ENCODE data around the gene ICAM4. TPM values are rescaled to one million over a fixed set of nuclear protein-coding genes. Genes with fewer than 3 reads are reported as not detected.

Gene ICAM4
- total and polyA plus RNA-seq, 2 donors from 2014 or later, result 0.85 to 1.1 TPM

GRCh38 chr19:10292206-10292788, 5.5 kb downstream of the ICAM4 start:
- peaks cover 60% of the 10 kb centered on the region for H3K27me3 ChIP-seq (ENCODE audit: control insufficient read depth, insufficient read depth, low read length)
- peaks cover 0 to 41% (median 3%) of the 10 kb centered on the region in 3 donors for H3K4me1 ChIP-seq (ENCODE audit: control insufficient read depth in 2 of 3, insufficient read depth in 2 of 3, low read depth in 1 of 3, low read length in 3 of 3)
- H3K9ac ChIP-seq (ENCODE audit: low read length in 3 of 3), result no peak overlapping the region
- peak overlapping the region; percentile 20 to 47 (median 39) for H3K4me3 ChIP-seq (ENCODE audit: low read length in 3 of 3)
- no peak for TF ChIP-seq CTCF (IDR thresholded peaks at IDR 0.05; ENCODE audit: borderline replicate concordance, extremely low read depth, insufficient read depth)
- no peaks in the 10 kb centered on the region for H3K36me3 ChIP-seq (ENCODE audit: control insufficient read depth in 2 of 3, insufficient read depth in 3 of 3, low read length in 3 of 3)
- FAIRE-seq, result no peak
- DNase-seq, result peak; percentile 76 to 97 (median 82)
- intact Hi-C loops (cut with DNase I), result no loop called here
- H3K9me3 ChIP-seq (ENCODE audit: control insufficient read depth in 2 of 3, insufficient read depth in 1 of 3, low read length in 3 of 3), result no peaks in the 10 kb centered on the region
- no peak overlapping the region for H3K27ac ChIP-seq (ENCODE audit: low read depth in 2 of 2, low read length in 2 of 2)

GRCh38 chr19:10292789-10293636, 6.3 kb downstream of the ICAM4 start:
- no peak for FAIRE-seq

GRCh38 chr19:10293637-10294367, 7.0 kb downstream of the ICAM4 start:
- DNase-seq, result no peak
- intact Hi-C loops (cut with DNase I), result no loop called here
- Histone ChIP-seq H3K36me3 (ENCODE audit: control insufficient read depth in 2 of 3, insufficient read depth in 3 of 3, low read length in 3 of 3) (no peaks in the 10 kb centered on the region), H3K27ac (ENCODE audit: low read depth in 2 of 2, low read length in 2 of 2) (no peak overlapping the region), H3K27me3 (ENCODE audit: control insufficient read depth, insufficient read depth, low read length) (peaks cover 51% of the 10 kb centered on the region), H3K4me3 (ENCODE audit: low read length in 3 of 3) (no peak overlapping the region), H3K9ac (ENCODE audit: low read length in 3 of 3) (no peak overlapping the region), H3K4me1 (ENCODE audit: control insufficient read depth in 2 of 3, insufficient read depth in 2 of 3, low read depth in 1 of 3, low read length in 3 of 3) (peaks cover 0 to 40% (median 3%) of the 10 kb centered on the region in 3 donors), H3K9me3 (ENCODE audit: control insufficient read depth in 2 of 3, insufficient read depth in 1 of 3, low read length in 3 of 3) (no peaks in the 10 kb centered on the region)
- FAIRE-seq, result no peak
- TF ChIP-seq CTCF (IDR thresholded peaks at IDR 0.05; ENCODE audit: borderline replicate concordance, extremely low read depth, insufficient read depth), result no peak

More at GRCh38 chr19:10292789-10293636, 6.3 kb downstream of the ICAM4 start:
- no peaks in the 10 kb centered on the region for H3K9me3 ChIP-seq (ENCODE audit: control insufficient read depth in 2 of 3, insufficient read depth in 1 of 3, low read length in 3 of 3)
- peaks cover 0 to 41% (median 3%) of the 10 kb centered on the region in 3 donors for H3K4me1 ChIP-seq (ENCODE audit: control insufficient read depth in 2 of 3, insufficient read depth in 2 of 3, low read depth in 1 of 3, low read length in 3 of 3)
- no peak for TF ChIP-seq CTCF (IDR thresholded peaks at IDR 0.05; ENCODE audit: borderline replicate concordance, extremely low read depth, insufficient read depth)
- no peak overlapping the region for H3K9ac ChIP-seq (ENCODE audit: low read length in 3 of 3)
- no peaks in the 10 kb centered on the region for H3K36me3 ChIP-seq (ENCODE audit: control insufficient read depth in 2 of 3, insufficient read depth in 3 of 3, low read length in 3 of 3)
- H3K27me3 ChIP-seq (ENCODE audit: control insufficient read depth, insufficient read depth, low read length), result peaks cover 53% of the 10 kb centered on the region
- peak in 2 of 5 donors; percentile 20 to 50 for DNase-seq
- peak overlapping the region; percentile 3 to 39 (median 3) for H3K4me3 ChIP-seq (ENCODE audit: low read length in 3 of 3)
- no peak overlapping the region for H3K27ac ChIP-seq (ENCODE audit: low read depth in 2 of 2, low read length in 2 of 2)
- intact Hi-C loops (cut with DNase I), result no loop called here

Data from kidney (tissue), 14 donors.